ENCODE results near the gene PCDH9.

Gene PCDH9

DNA sequence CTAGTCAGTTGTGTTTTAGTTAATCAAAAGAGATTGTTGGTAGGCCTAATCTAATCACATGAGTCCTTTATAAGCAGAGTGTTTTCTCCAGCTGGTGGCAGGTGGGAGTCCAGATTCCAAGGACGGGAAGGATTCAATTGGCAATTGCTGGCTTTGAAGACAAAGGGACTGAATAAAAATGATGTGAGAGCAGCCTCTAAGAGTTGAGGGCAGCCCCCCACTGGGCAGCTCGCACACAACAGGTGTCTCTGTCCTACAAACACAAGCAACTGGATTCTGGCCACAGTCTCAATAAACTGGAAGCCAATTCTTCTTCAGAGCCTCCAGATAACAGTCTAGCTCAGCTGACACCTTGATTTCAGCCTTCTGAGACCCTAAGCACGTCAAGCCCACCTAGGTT, 915.2 kb downstream of the PCDH9 start:
- TF ChIP-seq, protein P1, sequence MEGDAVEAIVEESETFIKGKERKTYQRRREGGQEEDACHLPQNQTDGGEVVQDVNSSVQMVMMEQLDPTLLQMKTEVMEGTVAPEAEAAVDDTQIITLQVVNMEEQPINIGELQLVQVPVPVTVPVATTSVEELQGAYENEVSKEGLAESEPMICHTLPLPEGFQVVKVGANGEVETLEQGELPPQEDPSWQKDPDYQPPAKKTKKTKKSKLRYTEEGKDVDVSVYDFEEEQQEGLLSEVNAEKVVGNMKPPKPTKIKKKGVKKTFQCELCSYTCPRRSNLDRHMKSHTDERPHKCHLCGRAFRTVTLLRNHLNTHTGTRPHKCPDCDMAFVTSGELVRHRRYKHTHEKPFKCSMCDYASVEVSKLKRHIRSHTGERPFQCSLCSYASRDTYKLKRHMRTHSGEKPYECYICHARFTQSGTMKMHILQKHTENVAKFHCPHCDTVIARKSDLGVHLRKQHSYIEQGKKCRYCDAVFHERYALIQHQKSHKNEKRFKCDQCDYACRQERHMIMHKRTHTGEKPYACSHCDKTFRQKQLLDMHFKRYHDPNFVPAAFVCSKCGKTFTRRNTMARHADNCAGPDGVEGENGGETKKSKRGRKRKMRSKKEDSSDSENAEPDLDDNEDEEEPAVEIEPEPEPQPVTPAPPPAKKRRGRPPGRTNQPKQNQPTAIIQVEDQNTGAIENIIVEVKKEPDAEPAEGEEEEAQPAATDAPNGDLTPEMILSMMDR (conservative IDR thresholded peaks at IDR 0.05; ENCODE audit: low read depth, low read length): no peak

DNA sequence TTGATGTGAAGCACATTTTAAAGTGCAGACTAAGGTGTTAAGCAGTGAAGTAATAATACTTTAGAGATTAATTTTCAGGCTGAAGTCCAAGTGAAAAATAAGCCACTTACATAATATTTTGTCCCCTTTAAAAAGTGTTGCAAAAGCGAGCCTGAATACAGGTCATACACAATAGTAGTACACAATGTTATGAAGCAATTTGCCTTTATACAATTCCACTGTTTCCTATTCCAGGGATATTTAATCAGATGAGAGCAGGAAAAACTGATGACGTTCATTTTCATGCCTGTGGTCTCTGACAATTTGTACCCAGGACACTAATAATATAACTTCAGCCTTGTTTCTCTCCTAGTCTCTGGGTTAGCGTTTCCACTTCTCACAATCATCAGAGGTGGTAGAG, 916.7 kb downstream of the PCDH9 start:
- Histone ChIP-seq H3K79me2 (ENCODE audit: insufficient read depth, low read depth) (no peaks in the 10 kb centered on the region), H3K27ac (no peak overlapping the region), H3K36me3 (ENCODE audit: insufficient read depth) (no peaks in the 10 kb centered on the region), H3K4me3 (IDR thresholded peaks at IDR 0.05; ENCODE audit: insufficient read depth, low read depth, low read length) (no peak overlapping the region), H2AFZ (ENCODE audit: low read depth) (no peak overlapping the region), H3K9ac (no peak overlapping the region), H4K20me1 (ENCODE audit: insufficient read depth) (no peaks in the 10 kb centered on the region), H3K4me2 (no peak overlapping the region), H3K4me1 (ENCODE audit: low read depth, poor library complexity, severe bottlenecking) (no peaks in the 10 kb centered on the region), H3K27me3 (ENCODE audit: insufficient read depth, low read depth) (no peaks in the 10 kb centered on the region)
- TF ChIP-seq, protein P1 (conservative IDR thresholded peaks at IDR 0.05; ENCODE audit: low read depth, low read length): no peak

More for the DNA sequence above, 915.2 kb downstream of the PCDH9 start:
- Histone ChIP-seq H3K4me3 (IDR thresholded peaks at IDR 0.05; ENCODE audit: insufficient read depth, low read depth, low read length) (no peak overlapping the region), H3K79me2 (ENCODE audit: insufficient read depth, low read depth) (no peaks in the 10 kb centered on the region), H3K27ac (no peak overlapping the region), H3K27me3 (ENCODE audit: insufficient read depth, low read depth) (no peaks in the 10 kb centered on the region), H4K20me1 (ENCODE audit: insufficient read depth) (no peaks in the 10 kb centered on the region), H2AFZ (ENCODE audit: low read depth) (no peak overlapping the region), H3K36me3 (ENCODE audit: insufficient read depth) (no peaks in the 10 kb centered on the region), H3K4me2 (no peak overlapping the region), H3K9ac (no peak overlapping the region), H3K4me1 (ENCODE audit: low read depth, poor library complexity, severe bottlenecking) (no peaks in the 10 kb centered on the region)

DNA sequence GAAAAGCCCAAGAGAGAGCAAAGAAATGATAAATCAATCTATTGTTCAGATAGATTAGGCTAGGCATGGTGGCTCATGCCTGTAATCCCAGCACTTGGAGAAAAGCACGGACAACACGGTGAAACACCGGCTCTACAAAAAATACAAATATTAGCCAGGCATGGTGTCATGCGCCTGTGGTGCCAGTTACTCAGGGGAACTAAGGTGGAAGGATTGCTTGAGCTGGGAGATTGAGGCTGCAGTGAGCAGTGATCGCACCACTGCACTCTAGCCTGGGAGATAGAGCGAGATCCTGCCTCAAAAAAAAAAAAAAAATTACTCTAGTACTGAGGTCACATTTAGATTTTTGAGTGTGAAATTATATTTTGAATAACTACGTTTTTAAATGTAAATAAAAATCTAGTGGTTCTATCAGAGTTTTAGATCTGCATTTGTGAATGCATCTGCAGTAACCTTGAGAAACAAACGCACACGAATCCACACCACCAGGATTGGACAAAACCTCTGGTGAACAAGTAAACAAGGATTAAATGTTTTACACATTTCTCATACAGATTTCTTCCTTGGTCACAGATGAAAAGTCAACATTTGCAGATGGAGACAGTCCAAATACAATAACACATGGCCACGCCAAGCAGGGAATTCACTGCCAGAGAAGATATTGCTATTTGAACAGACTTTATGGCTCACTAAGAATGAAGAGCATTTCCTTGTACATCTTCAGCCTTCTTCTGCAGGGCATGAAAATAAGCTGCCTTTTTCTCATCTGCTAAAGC, 917.6 kb downstream of the PCDH9 start:
- no peak overlapping the region for H2AFZ ChIP-seq (ENCODE audit: low read depth)
- H3K36me3 ChIP-seq (ENCODE audit: insufficient read depth): no peaks in the 10 kb centered on the region
- TF ChIP-seq, protein P1 (conservative IDR thresholded peaks at IDR 0.05; ENCODE audit: low read depth, low read length): no peak
- no peak overlapping the region for H3K9ac ChIP-seq
- no peaks in the 10 kb centered on the region for H3K79me2 ChIP-seq (ENCODE audit: insufficient read depth, low read depth)
- no peak overlapping the region for H3K4me2 ChIP-seq
- H3K4me3 ChIP-seq (IDR thresholded peaks at IDR 0.05; ENCODE audit: insufficient read depth, low read depth, low read length): no peak overlapping the region
- no peaks in the 10 kb centered on the region for H3K4me1 ChIP-seq (ENCODE audit: low read depth, poor library complexity, severe bottlenecking)
- no peaks in the 10 kb centered on the region for H4K20me1 ChIP-seq (ENCODE audit: insufficient read depth)
- H3K27ac ChIP-seq: no peak overlapping the region
- H3K27me3 ChIP-seq (ENCODE audit: insufficient read depth, low read depth): no peaks in the 10 kb centered on the region

DNA sequence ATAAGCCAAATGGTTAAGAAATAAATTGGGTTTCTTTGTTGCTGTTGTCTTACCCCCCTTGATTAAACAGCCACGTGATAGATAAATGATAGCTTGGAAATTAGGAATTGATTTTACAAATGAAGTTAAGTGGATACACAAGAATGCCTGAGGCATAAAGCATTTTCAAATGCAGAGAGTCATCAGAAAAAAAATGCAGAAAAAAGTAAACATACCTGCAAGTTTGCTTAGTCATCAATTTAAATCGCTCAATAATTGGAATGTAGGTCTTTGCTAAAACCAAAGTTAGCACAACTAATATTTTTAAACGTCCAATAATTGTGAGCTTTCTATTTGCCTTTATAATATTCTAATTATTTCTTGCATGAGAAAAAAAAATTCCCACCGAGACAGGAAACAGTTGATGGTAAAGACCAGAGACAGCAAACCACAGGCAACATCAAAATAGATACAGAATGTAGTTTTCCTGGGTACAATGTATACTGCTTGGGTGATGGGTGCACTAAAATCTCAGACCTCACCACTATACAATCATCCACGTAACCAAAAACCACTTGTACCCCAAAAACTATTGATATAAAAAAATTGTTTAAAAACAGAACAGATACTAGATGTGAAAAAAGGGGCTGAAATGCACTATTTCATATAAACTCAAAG, 924.0 kb downstream of the PCDH9 start:
- H3K27me3 ChIP-seq (ENCODE audit: insufficient read depth, low read depth): no peaks in the 10 kb centered on the region
- no peaks in the 10 kb centered on the region for H3K36me3 ChIP-seq (ENCODE audit: insufficient read depth)
- H3K9ac ChIP-seq: no peak overlapping the region
- H3K27ac ChIP-seq: no peak overlapping the region
- no peaks in the 10 kb centered on the region for H4K20me1 ChIP-seq (ENCODE audit: insufficient read depth)
- H3K4me3 ChIP-seq (IDR thresholded peaks at IDR 0.05; ENCODE audit: insufficient read depth, low read depth, low read length): no peak overlapping the region
- no peak overlapping the region for H2AFZ ChIP-seq (ENCODE audit: low read depth)
- no peak overlapping the region for H3K4me2 ChIP-seq
- no peaks in the 10 kb centered on the region for H3K4me1 ChIP-seq (ENCODE audit: low read depth, poor library complexity, severe bottlenecking)
- TF ChIP-seq, protein P1 (conservative IDR thresholded peaks at IDR 0.05; ENCODE audit: low read depth, low read length): no peak
- no peaks in the 10 kb centered on the region for H3K79me2 ChIP-seq (ENCODE audit: insufficient read depth, low read depth)

Measured in KMS-11 (cell line).